ENCODE data around the gene CDK18.
"Not testable (repeated sequence)": the region's sequence is repeated elsewhere in the genome, so short reads cannot be mapped to it uniquely, and the experiment has no call there.

The CDK18 gene

DNA sequence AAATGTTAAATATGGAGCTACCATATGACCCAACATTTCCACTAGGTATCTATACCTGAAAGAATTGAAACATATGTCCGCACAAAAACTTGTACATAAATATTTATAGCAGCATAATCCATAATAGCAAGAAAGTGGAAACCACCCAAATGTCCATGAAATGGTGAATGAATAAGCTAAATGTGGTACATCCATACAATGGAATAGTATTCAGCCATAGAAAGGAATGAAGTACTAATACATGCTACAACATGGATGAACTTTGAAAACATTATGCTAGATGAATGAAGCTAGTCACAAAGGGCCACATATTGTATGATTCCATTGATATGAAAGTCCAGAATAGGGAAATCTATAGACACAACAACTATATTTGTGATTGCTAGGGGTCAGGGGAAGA lies 28.6 kb upstream of the CDK18 start:
- ATAC-seq, result no peak
- Mint-ChIP-seq H3K4me3 (no peak overlapping the region), H3K4me1 (peaks cover 14% of the 10 kb centered on the region), H3K27ac (no peak overlapping the region), H3K36me3 (ENCODE audit: low read depth) (peaks cover 10% of the 10 kb centered on the region), H3K27me3 (peaks cover 41% of the 10 kb centered on the region), H3K9me3 (peaks cover 10% of the 10 kb centered on the region)
- no peak for DNase-seq

DNA sequence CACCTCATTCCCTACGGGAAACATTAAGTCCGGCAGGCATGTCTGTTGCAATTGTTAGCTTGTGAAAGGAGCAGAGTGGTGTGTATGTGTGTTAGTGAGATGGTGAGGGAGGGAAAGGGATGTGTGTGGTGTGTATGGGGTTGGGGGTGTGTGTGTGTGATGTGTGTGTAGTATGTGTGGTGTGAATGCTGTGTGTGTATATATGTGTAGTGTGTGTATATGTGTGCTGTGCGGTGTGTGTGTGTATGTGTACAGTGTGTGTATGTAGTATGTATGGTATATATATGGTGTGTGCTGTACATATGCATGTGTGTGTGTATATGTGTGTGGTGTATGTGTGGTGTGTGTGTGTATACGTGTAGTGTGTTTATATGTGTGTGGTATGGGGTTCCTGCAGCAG lies 27.8 kb upstream of the CDK18 start:
- H3K27me3 Mint-ChIP-seq, result peaks cover 36% of the 10 kb centered on the region
- H3K4me1 Mint-ChIP-seq, result peaks cover 21% of the 10 kb centered on the region
- no peak for ATAC-seq
- no peak overlapping the region for H3K4me3 Mint-ChIP-seq
- peaks cover 10% of the 10 kb centered on the region for H3K36me3 Mint-ChIP-seq (ENCODE audit: low read depth)
- no peak overlapping the region for H3K27ac Mint-ChIP-seq
- DNase-seq, result no peak
- peaks cover 10% of the 10 kb centered on the region for H3K9me3 Mint-ChIP-seq

DNA sequence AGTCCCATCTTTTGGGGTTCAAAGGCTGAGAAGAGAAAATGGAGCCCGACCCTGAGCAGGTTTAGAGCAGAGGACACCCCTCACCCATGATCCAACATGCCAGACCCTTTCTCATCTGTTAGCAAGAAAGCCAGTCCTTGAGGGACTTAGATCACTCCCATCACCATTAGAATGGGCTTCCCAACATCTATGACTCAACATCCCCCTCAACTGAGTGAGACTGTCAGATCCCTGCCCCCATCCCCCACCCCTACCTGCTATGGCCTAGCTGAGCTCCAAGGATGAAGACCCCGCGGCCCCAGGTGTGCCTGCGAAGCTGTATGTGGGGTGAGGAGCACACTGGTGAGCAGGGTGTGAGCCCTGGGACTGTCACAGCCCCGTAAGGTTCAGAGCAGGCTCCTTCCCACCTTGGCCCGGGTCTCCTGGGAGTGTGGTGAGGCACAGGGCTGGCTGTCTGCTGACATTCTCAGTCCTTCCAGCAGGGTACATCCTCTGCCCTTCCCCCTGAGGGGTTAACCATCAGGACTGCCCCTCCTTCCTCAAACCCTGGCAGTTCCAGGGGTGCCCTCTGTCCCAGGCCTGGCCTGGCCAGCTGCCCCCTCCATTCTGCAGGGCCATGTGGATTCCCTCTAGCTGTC lies 27.2 kb upstream of the CDK18 start:
- Mint-ChIP-seq H3K4me1 (peaks cover 26% of the 10 kb centered on the region), H3K9me3 (peaks cover 10% of the 10 kb centered on the region), H3K4me3 (no peak overlapping the region), H3K36me3 (ENCODE audit: low read depth) (peaks cover 10% of the 10 kb centered on the region), H3K27ac (no peak overlapping the region), H3K27me3 (peaks cover 34% of the 10 kb centered on the region)
- no peak for DNase-seq
- ATAC-seq, result no peak

DNA sequence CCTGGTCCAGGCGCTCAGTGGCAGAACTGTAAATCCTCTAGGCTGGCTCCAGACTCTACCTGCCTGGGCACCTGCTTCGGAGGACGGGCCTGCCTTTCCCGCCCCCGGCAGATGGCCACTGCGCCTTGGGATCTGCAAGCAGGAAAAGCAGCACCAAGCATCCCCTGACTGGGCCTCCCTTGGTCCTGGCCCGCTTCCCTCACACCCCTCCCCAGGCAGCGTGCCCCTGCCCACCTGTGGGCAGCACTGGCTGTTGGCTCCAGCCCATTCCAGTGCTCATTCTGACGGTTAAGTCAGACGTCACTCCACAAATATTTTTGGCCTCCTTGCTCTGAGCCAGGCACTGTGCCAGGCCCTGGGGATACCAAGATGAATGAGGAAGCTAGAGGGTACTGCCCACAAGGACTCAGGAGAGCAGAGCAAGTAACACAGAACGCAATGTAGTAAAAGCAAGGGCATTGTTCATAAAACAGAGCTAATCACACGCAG lies 26.7 kb upstream of the CDK18 start:
- peaks cover 10% of the 10 kb centered on the region for H3K9me3 Mint-ChIP-seq
- H3K27me3 Mint-ChIP-seq, result peaks cover 30% of the 10 kb centered on the region
- no peak overlapping the region for H3K27ac Mint-ChIP-seq
- peaks cover 27% of the 10 kb centered on the region for H3K4me1 Mint-ChIP-seq
- H3K4me3 Mint-ChIP-seq, result no peak overlapping the region
- peaks cover 10% of the 10 kb centered on the region for H3K36me3 Mint-ChIP-seq (ENCODE audit: low read depth)
- DNase-seq (no peak), ATAC-seq (no peak)

GRCh38 chr1:205478985-205479384 lies 25.5 kb upstream of the CDK18 start:
- not testable (repeated sequence) for H3K9me3 Mint-ChIP-seq; H3K4me3 Mint-ChIP-seq; DNase-seq; H3K27ac Mint-ChIP-seq; ATAC-seq; H3K36me3 Mint-ChIP-seq (ENCODE audit: low read depth)
- Mint-ChIP-seq H3K4me1 (peaks cover 28% of the 10 kb centered on the region), H3K27me3 (peaks cover 31% of the 10 kb centered on the region)

GRCh38 chr1:205480349-205480985 lies 24.0 kb upstream of the CDK18 start:
- H3K4me3 Mint-ChIP-seq, result peak overlapping the region; percentile 57
- no peaks in the 10 kb centered on the region for H3K9me3 Mint-ChIP-seq
- H3K27ac Mint-ChIP-seq, result peak overlapping the region; percentile 63
- ATAC-seq (peak; percentile 88), DNase-seq (peak; percentile 70)
- H3K27me3 Mint-ChIP-seq, result peaks cover 30% of the 10 kb centered on the region
- H3K36me3 Mint-ChIP-seq (ENCODE audit: low read depth), result peaks cover under 1% of the 10 kb centered on the region
- peaks cover 28% of the 10 kb centered on the region for H3K4me1 Mint-ChIP-seq

GRCh38 chr1:205481218-205481617 lies 23.3 kb upstream of the CDK18 start:
- peaks cover 30% of the 10 kb centered on the region for H3K4me1 Mint-ChIP-seq
- H3K4me3 Mint-ChIP-seq, result no peak overlapping the region
- ATAC-seq (no peak), DNase-seq (no peak)
- no peak overlapping the region for H3K27ac Mint-ChIP-seq
- no peaks in the 10 kb centered on the region for H3K9me3 Mint-ChIP-seq
- peaks cover 36% of the 10 kb centered on the region for H3K27me3 Mint-ChIP-seq
- H3K36me3 Mint-ChIP-seq (ENCODE audit: low read depth), result no peaks in the 10 kb centered on the region

DNA sequence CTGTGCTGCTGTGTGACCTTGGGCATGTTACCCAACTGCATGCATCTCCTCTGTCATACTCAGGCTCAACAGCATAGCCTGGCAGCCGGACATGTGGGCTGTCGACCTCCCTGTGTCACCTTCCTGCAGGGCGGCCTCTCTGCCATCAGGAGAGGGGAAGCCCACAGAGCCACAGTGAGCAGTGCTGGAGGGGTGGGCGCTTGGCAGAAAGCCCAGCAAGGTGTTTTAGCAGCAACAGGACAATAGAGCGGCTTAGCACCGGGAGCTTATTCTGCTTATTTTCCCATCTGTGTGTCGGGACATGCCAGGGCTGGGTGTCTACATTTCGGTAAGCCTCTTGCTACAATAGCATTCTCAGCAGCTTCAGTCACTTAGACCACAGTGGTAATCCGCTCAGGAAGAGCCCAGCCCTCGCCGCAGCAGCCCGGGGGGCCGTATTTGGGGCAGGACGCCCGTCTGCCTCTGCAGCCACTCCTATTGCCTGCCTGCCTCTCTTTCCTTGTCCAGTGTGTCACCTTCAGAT lies 22.8 kb upstream of the CDK18 start:
- peak; percentile 29 for DNase-seq
- no peak overlapping the region for H3K4me3 Mint-ChIP-seq
- no peak overlapping the region for H3K27ac Mint-ChIP-seq

DNA sequence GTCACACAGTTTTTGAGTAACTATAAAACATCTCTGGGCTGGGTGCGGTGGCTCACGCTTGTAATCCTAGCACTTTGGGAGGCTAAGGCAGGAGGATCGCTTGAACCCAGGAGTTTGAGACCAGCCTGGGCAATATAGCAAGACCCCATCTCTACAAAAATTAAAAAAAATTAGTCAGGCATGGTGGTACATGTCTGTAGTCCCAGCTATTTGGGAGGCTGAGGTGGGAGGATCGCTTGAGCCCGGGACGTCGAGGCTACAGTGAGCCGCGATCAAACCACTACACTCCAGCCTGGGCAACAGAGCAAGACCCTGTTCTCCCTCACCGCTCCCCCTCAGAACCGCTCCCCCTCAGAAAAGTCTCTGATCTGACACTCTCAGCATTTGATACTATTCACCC lies 21.9 kb upstream of the CDK18 start:
- H3K9me3 Mint-ChIP-seq; DNase-seq; H3K4me3 Mint-ChIP-seq; H3K36me3 Mint-ChIP-seq (ENCODE audit: low read depth); ATAC-seq; H3K27ac Mint-ChIP-seq: not testable (repeated sequence)
- peaks cover 43% of the 10 kb centered on the region for H3K27me3 Mint-ChIP-seq
- H3K4me1 Mint-ChIP-seq, result peaks cover 30% of the 10 kb centered on the region

More for the DNA sequence above, 22.8 kb upstream of the CDK18 start:
- Mint-ChIP-seq H3K27me3 (peaks cover 39% of the 10 kb centered on the region), H3K36me3 (ENCODE audit: low read depth) (no peaks in the 10 kb centered on the region), H3K4me1 (peaks cover 30% of the 10 kb centered on the region), H3K9me3 (no peaks in the 10 kb centered on the region)
- peak; percentile 10 for ATAC-seq

GRCh38 chr1:205483372-205483771 lies 21.1 kb upstream of the CDK18 start:
- Mint-ChIP-seq H3K9me3 (no peaks in the 10 kb centered on the region), H3K27me3 (peaks cover 47% of the 10 kb centered on the region), H3K4me3 (no peak overlapping the region), H3K36me3 (ENCODE audit: low read depth) (no peaks in the 10 kb centered on the region), H3K4me1 (peaks cover 30% of the 10 kb centered on the region), H3K27ac (no peak overlapping the region)
- no peak for DNase-seq
- no peak for ATAC-seq

GRCh38 chr1:205484985-205485967 lies 19.2 kb upstream of the CDK18 start:
- DNase-seq (peak; percentile 64), ATAC-seq (peak; percentile 45)
- H3K36me3 Mint-ChIP-seq (ENCODE audit: low read depth), result no peaks in the 10 kb centered on the region
- no peaks in the 10 kb centered on the region for H3K9me3 Mint-ChIP-seq
- no peak overlapping the region for H3K27ac Mint-ChIP-seq
- no peak overlapping the region for H3K4me3 Mint-ChIP-seq
- peaks cover 24% of the 10 kb centered on the region for H3K4me1 Mint-ChIP-seq
- H3K27me3 Mint-ChIP-seq, result peaks cover 54% of the 10 kb centered on the region

GRCh38 chr1:205486258-205486657 lies 18.2 kb upstream of the CDK18 start:
- Mint-ChIP-seq H3K9me3 (no peaks in the 10 kb centered on the region), H3K27ac (no peak overlapping the region), H3K4me1 (peaks cover 15% of the 10 kb centered on the region), H3K4me3 (no peak overlapping the region), H3K27me3 (peaks cover 55% of the 10 kb centered on the region), H3K36me3 (ENCODE audit: low read depth) (no peaks in the 10 kb centered on the region)
- DNase-seq, result no peak
- ATAC-seq, result no peak

DNA sequence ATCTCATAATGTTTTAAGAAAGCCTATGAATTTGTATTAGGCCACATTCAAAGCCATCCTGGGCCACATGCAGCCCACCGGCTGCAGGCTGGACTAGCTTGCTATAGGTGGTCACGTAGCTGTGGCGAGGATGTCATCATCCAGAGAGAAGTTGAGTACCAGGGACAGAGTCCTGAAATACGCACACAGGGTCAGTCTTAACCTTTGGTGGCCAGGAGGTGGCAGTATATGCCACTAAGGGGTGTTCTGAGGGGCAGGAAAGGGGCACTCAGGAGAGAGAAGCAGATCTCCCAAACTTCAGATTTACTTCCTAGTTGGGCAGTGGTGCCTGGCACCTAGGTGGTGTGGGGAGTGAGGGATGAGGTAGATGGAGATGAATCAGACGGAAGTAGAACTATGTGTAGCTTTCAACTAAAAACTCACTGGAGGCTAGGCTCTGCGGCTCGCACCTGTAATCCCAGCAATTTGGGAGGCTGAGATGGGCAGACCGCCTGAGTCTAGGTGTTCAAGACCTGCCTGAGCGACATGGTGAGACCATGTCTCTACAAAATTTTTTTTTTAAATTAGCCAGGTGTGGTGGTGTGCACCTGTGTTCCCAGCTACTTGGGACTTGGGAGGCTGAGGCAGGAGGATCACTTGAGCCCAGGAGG lies 16.3 kb upstream of the CDK18 start:
- peak; percentile 83 for ATAC-seq

GRCh38 chr1:205491794-205492193 lies 12.7 kb upstream of the CDK18 start:
- no peak overlapping the region for H3K27ac Mint-ChIP-seq
- H3K4me3 Mint-ChIP-seq, result no peak overlapping the region
- no peak for DNase-seq
- no peaks in the 10 kb centered on the region for H3K36me3 Mint-ChIP-seq (ENCODE audit: low read depth)
- H3K4me1 Mint-ChIP-seq, result peaks cover 5% of the 10 kb centered on the region
- no peak for ATAC-seq
- peaks cover 41% of the 10 kb centered on the region for H3K27me3 Mint-ChIP-seq
- no peaks in the 10 kb centered on the region for H3K9me3 Mint-ChIP-seq

More for the DNA sequence above, 16.3 kb upstream of the CDK18 start:
- peaks cover 5% of the 10 kb centered on the region for H3K4me1 Mint-ChIP-seq
- H3K4me3 Mint-ChIP-seq, result no peak overlapping the region
- H3K27ac Mint-ChIP-seq, result no peak overlapping the region
- H3K27me3 Mint-ChIP-seq, result peaks cover 55% of the 10 kb centered on the region
- H3K36me3 Mint-ChIP-seq (ENCODE audit: low read depth), result no peaks in the 10 kb centered on the region
- DNase-seq, result peak; percentile 62
- H3K9me3 Mint-ChIP-seq, result no peaks in the 10 kb centered on the region
